ENCODE results near the gene CDPF1. TPM values are rescaled to one million over a fixed set of nuclear protein-coding genes. Genes with fewer than 3 reads are reported as not detected.

Gene CDPF1
- total and polyA plus RNA-seq, 2 donors (not counting 3 experiments of a cell fraction or from before 2014, with no cell fraction given): 9.7 to 9.9 TPM

DNA sequence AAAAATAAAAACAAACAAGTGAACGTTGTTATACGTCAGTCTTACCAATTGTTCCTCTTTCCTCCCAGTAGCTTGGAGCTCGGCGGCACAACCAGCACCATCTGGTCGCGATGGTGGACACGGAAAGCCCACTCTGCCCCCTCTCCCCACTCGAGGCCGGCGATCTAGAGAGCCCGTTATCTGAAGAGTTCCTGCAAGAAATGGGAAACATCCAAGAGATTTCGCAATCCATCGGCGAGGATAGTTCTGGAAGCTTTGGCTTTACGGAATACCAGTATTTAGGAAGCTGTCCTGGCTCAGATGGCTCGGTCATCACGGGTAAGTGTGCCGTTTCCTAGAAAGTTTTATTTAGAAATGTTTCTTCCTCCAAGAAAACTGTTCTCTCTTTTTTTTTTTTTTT is 51.8 kb downstream of the CDPF1 start:
- H3K36me3 ChIP-seq (ENCODE audit: control insufficient read depth in 2 of 2, extremely low read depth in 1 of 2, insufficient read depth in 2 of 2, low read length in 2 of 2): no peaks in the 10 kb centered on the region
- H3K4me3 ChIP-seq (replicated peaks in 1 of 3; ENCODE audit: insufficient read depth in 1 of 3, low read depth in 1 of 3, low read length in 3 of 3): no peak overlapping the region
- no peaks in the 10 kb centered on the region for H3K79me2 ChIP-seq (ENCODE audit: control insufficient read depth, insufficient read depth, low read length)
- H3K27me3 ChIP-seq (ENCODE audit: control insufficient read depth in 2 of 2, insufficient read depth in 2 of 2, low read length in 2 of 2): no peaks in the 10 kb centered on the region
- H4K20me1 ChIP-seq (replicated peaks; ENCODE audit: control insufficient read depth, extremely low read depth, insufficient read depth, low read length): no peaks in the 10 kb centered on the region
- H3K9ac ChIP-seq (replicated peaks; ENCODE audit: extremely low read depth, insufficient read depth, low read length): no peak overlapping the region
- H3K4me1 ChIP-seq (ENCODE audit: control insufficient read depth, extremely low read depth, insufficient read depth, low read length): no peaks in the 10 kb centered on the region
- TF ChIP-seq, protein P1, sequence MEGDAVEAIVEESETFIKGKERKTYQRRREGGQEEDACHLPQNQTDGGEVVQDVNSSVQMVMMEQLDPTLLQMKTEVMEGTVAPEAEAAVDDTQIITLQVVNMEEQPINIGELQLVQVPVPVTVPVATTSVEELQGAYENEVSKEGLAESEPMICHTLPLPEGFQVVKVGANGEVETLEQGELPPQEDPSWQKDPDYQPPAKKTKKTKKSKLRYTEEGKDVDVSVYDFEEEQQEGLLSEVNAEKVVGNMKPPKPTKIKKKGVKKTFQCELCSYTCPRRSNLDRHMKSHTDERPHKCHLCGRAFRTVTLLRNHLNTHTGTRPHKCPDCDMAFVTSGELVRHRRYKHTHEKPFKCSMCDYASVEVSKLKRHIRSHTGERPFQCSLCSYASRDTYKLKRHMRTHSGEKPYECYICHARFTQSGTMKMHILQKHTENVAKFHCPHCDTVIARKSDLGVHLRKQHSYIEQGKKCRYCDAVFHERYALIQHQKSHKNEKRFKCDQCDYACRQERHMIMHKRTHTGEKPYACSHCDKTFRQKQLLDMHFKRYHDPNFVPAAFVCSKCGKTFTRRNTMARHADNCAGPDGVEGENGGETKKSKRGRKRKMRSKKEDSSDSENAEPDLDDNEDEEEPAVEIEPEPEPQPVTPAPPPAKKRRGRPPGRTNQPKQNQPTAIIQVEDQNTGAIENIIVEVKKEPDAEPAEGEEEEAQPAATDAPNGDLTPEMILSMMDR (IDR thresholded peaks at IDR 0.05; ENCODE audit: extremely low read depth in 1 of 2, insufficient read depth in 1 of 2, low read depth in 1 of 2, low read length in 2 of 2): no peak
- TF ChIP-seq FOS (IDR thresholded peaks at IDR 0.05; ENCODE audit: borderline replicate concordance, insufficient read depth, low read length): no peak
- intact Hi-C loops (cut with micrococcal nuclease): no loop called here
- BruUV-seq (replicated peaks): no TSS peak
- FAIRE-seq (no peak), DNase-seq (ENCODE audit: low read depth, low spot score) (no peak)
- H2AFZ ChIP-seq (ENCODE audit: low read depth, low read length): no peak overlapping the region
- H3K9me3 ChIP-seq (replicated peaks; ENCODE audit: control insufficient read depth, insufficient read depth, low read length): no peaks in the 10 kb centered on the region
- CTCF ChIA-PET: no interaction called here
- POLR2A ChIA-PET: no interaction called here
- no peaks in the 10 kb centered on the region for H3K9me1 ChIP-seq (replicated peaks; ENCODE audit: control insufficient read depth, extremely low read depth, insufficient read depth, low read length)
- no peak overlapping the region for H3K4me2 ChIP-seq (ENCODE audit: insufficient read depth, low read length)
- no peak overlapping the region for H3K27ac ChIP-seq (ENCODE audit: insufficient read depth, low read depth, low read length)
- dilution Hi-C loops (cut with MboI; ENCODE audit: extremely low pct_ligation_motif_present, low sequenced_read_pairs): no loop called here

DNA sequence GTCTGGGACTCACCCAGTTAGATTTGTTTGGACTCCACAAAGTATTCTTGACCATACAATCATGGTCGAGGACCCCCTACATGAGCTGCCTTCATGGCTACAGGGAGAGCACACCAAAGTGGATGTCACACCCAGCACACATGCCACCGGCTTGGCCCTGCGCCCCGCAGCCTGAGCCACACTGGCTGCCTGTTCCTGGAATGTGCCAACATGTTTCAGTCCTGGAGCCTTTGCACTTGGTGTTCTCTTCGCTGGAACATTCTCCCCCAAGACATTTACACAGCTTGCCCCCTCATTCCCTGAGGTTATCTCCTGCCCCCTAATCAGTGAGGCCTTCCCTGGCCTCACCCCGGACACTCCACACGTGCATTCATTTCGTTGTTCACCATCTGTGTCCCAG is 53.8 kb downstream of the CDPF1 start:
- no peak overlapping the region for H3K4me3 ChIP-seq (replicated peaks in 1 of 3; ENCODE audit: insufficient read depth in 1 of 3, low read depth in 1 of 3, low read length in 3 of 3)
- intact Hi-C loops (cut with micrococcal nuclease) (no loop called here), dilution Hi-C loops (cut with MboI; ENCODE audit: extremely low pct_ligation_motif_present, low sequenced_read_pairs) (no loop called here)
- H3K79me2 ChIP-seq (ENCODE audit: control insufficient read depth, insufficient read depth, low read length): no peaks in the 10 kb centered on the region
- FAIRE-seq (no peak), DNase-seq (ENCODE audit: low read depth, low spot score) (no peak)
- no peaks in the 10 kb centered on the region for H3K4me1 ChIP-seq (ENCODE audit: control insufficient read depth, extremely low read depth, insufficient read depth, low read length)
- no peak overlapping the region for H3K27ac ChIP-seq (ENCODE audit: insufficient read depth, low read depth, low read length)
- no peaks in the 10 kb centered on the region for H3K36me3 ChIP-seq (ENCODE audit: control insufficient read depth in 2 of 2, extremely low read depth in 1 of 2, insufficient read depth in 2 of 2, low read length in 2 of 2)
- H2AFZ ChIP-seq (ENCODE audit: low read depth, low read length): no peak overlapping the region
- POLR2A ChIA-PET: no interaction called here
- no peaks in the 10 kb centered on the region for H3K9me3 ChIP-seq (replicated peaks; ENCODE audit: control insufficient read depth, insufficient read depth, low read length)
- no peaks in the 10 kb centered on the region for H3K9me1 ChIP-seq (replicated peaks; ENCODE audit: control insufficient read depth, extremely low read depth, insufficient read depth, low read length)
- CTCF ChIA-PET: no interaction called here
- H3K27me3 ChIP-seq (ENCODE audit: control insufficient read depth in 2 of 2, insufficient read depth in 2 of 2, low read length in 2 of 2): no peaks in the 10 kb centered on the region
- no peaks in the 10 kb centered on the region for H4K20me1 ChIP-seq (replicated peaks; ENCODE audit: control insufficient read depth, extremely low read depth, insufficient read depth, low read length)
- no peak overlapping the region for H3K4me2 ChIP-seq (ENCODE audit: insufficient read depth, low read length)
- BruUV-seq (replicated peaks): no TSS peak
- H3K9ac ChIP-seq (replicated peaks; ENCODE audit: extremely low read depth, insufficient read depth, low read length): no peak overlapping the region
- TF ChIP-seq, protein P2, sequence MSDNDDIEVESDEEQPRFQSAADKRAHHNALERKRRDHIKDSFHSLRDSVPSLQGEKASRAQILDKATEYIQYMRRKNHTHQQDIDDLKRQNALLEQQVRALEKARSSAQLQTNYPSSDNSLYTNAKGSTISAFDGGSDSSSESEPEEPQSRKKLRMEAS (IDR thresholded peaks at IDR 0.05; ENCODE audit: insufficient read depth, insufficient read length): no peak
- TF ChIP-seq MYC (IDR thresholded peaks at IDR 0.05; ENCODE audit: low read depth, low read length): no peak
- TF ChIP-seq, protein P1 (IDR thresholded peaks at IDR 0.05; ENCODE audit: extremely low read depth in 1 of 2, insufficient read depth in 1 of 2, low read depth in 1 of 2, low read length in 2 of 2): no peak
- no peak for TF ChIP-seq JUN (IDR thresholded peaks at IDR 0.05; ENCODE audit: borderline replicate concordance, insufficient read depth, insufficient read length, low read depth)
- no peak for TF ChIP-seq EZH2 (IDR thresholded peaks at IDR 0.05; ENCODE audit: borderline replicate concordance, low read depth, low read length, severe bottlenecking)
- TF ChIP-seq POLR2AphosphoS5 (IDR thresholded peaks at IDR 0.05; ENCODE audit: insufficient read depth, low read depth, low read length): no peak
- no peak for TF ChIP-seq POLR2A (IDR thresholded peaks at IDR 0.05; ENCODE audit: low read depth, low read length)
- TF ChIP-seq FOS (IDR thresholded peaks at IDR 0.05; ENCODE audit: borderline replicate concordance, insufficient read depth, low read length): no peak
- no peak for TF ChIP-seq GATA2 (IDR thresholded peaks at IDR 0.05; ENCODE audit: insufficient read depth, insufficient read length, low read depth, low read length)

Measured in endothelial cell of umbilical vein (primary cell).